H9 (cell line): Measurements from ENCODE around the gene PIAS2. TPM values are rescaled to one million over a fixed set of nuclear protein-coding genes. Genes with fewer than 3 reads are reported as not detected.

Experiments used
- DNase-seq: peaks from one replicate; pipeline ENCODE4 v3.0.0-alpha.2; 2017
- H2AFZ ChIP-seq: one replicate; pipeline ENCODE4 v1.6.1; 2013; ENCODE audit warnings: mild to moderate bottlenecking, low read length, control low read depth, moderate library complexity
- H2AK5ac ChIP-seq: 2 replicates; pipeline ENCODE4 v1.6.1; 2013; ENCODE audit warnings: low read length, control low read depth, mixed read lengths; ENCODE audit not compliant: insufficient read length
- H2BK120ac ChIP-seq: one replicate; pipeline ENCODE4 v1.6.1; 2013; ENCODE audit warnings: low read depth, mild to moderate bottlenecking, low read length, control low read depth, inconsistent platforms; ENCODE audit not compliant: poor library complexity, severe bottlenecking
- H2BK12ac ChIP-seq: 2 replicates; pipeline ENCODE4 v1.6.1; 2013; ENCODE audit warnings: low read length, control low read depth, mixed read lengths, low read depth; ENCODE audit not compliant: insufficient read length
- H2BK15ac ChIP-seq: 2 replicates; pipeline ENCODE4 v1.6.1; 2013; ENCODE audit warnings: low read depth, low read length, control low read depth
- H2BK20ac ChIP-seq: one replicate; pipeline ENCODE4 v1.6.1; 2013; ENCODE audit warnings: low read depth, mild to moderate bottlenecking, low read length, control low read depth, inconsistent platforms; ENCODE audit not compliant: poor library complexity, severe bottlenecking
- H2BK5ac ChIP-seq: 2 replicates; pipeline ENCODE4 v1.6.1; 2013; ENCODE audit warnings: low read length, control low read depth, mixed read lengths; ENCODE audit not compliant: insufficient read length
- H3K14ac ChIP-seq: 2 replicates; pipeline ENCODE4 v1.6.1; 2013; ENCODE audit warnings: low read length, control low read depth; ENCODE audit not compliant: insufficient read depth
- H3K18ac ChIP-seq: 2 replicates; pipeline ENCODE4 v1.6.1; 2013; ENCODE audit warnings: low read depth, mild to moderate bottlenecking, mixed read lengths, low read length, control low read depth; ENCODE audit not compliant: insufficient read length
- H3K23ac ChIP-seq: 2 replicates; pipeline ENCODE4 v1.6.1; 2013; ENCODE audit warnings: low read length, control low read depth, mixed read lengths, low read depth; ENCODE audit not compliant: insufficient read length
- H3K23me2 ChIP-seq: 2 replicates; pipeline ENCODE4 v1.6.1; 2013; ENCODE audit warnings: low read depth, mild to moderate bottlenecking, mixed read lengths, low read length, control low read depth; ENCODE audit not compliant: insufficient read length, poor library complexity, severe bottlenecking
- H3K27ac ChIP-seq: 2 replicates; pipeline ENCODE4 v1.5.1; 2013; ENCODE audit warnings: low read length, control low read depth, mixed read lengths, low read depth; ENCODE audit not compliant: insufficient read length
- H3K27me3 ChIP-seq: 2 replicates; pipeline ENCODE4 v1.6.1; 2013; ENCODE audit warnings: low read length, control low read depth, inconsistent platforms; ENCODE audit not compliant: insufficient read depth
- H3K4ac ChIP-seq: 2 replicates; pipeline ENCODE4 v1.6.1; 2013; ENCODE audit warnings: low read depth, mild to moderate bottlenecking, control low read depth, inconsistent platforms, low read length, moderate library complexity
- H3K4me1 ChIP-seq: 2 replicates; pipeline ENCODE4 v1.6.1; 2013; ENCODE audit warnings: low read length, control low read depth, inconsistent platforms; ENCODE audit not compliant: insufficient read depth
- H3K4me2 ChIP-seq: 2 replicates; pipeline ENCODE4 v1.6.1; 2013; ENCODE audit warnings: low read length, control low read depth, mixed read lengths; ENCODE audit not compliant: insufficient read length, insufficient read depth
- H3K56ac ChIP-seq: 2 replicates; pipeline ENCODE4 v1.6.1; 2013; ENCODE audit warnings: low read depth, mild to moderate bottlenecking, mixed read lengths, low read length, control low read depth; ENCODE audit not compliant: insufficient read length
- H3K79me1 ChIP-seq: 2 replicates; pipeline ENCODE4 v1.6.1; 2013; ENCODE audit warnings: low read depth, mild to moderate bottlenecking, moderate library complexity, low read length, control low read depth, inconsistent platforms; ENCODE audit not compliant: insufficient read depth, poor library complexity, severe bottlenecking
- H3K79me2 ChIP-seq: 2 replicates; pipeline ENCODE4 v1.6.1; 2013; ENCODE audit warnings: low read length, control low read depth, inconsistent platforms; ENCODE audit not compliant: insufficient read depth
- H3K9ac ChIP-seq: 2 replicates; pipeline ENCODE4 v1.6.1; 2013; ENCODE audit warnings: low read length, control low read depth, mixed read lengths; ENCODE audit not compliant: insufficient read length; ENCODE audit errors: extremely low read depth
- H3K9me3 ChIP-seq: one replicate; pipeline ENCODE4 v1.6.1; 2013; ENCODE audit warnings: low read depth, low read length, inconsistent platforms; ENCODE audit not compliant: control insufficient read depth
- H3T11ph ChIP-seq: one replicate; pipeline ENCODE4 v1.6.1; 2013; ENCODE audit warnings: mild to moderate bottlenecking, low read length, control low read depth, inconsistent platforms
- H4K20me1 ChIP-seq: one replicate; pipeline ENCODE4 v1.6.1; 2013; ENCODE audit not compliant: control insufficient read depth, insufficient read length, insufficient read depth
- H4K5ac ChIP-seq: 2 replicates; pipeline ENCODE4 v1.6.1; 2013; ENCODE audit warnings: low read depth, mild to moderate bottlenecking, mixed read lengths, low read length, control low read depth; ENCODE audit not compliant: insufficient read length
- H4K8ac ChIP-seq: replicated peaks from 2 replicates; pipeline ENCODE4 v1.6.1; 2013; ENCODE audit warnings: low read length, control low read depth, mixed read lengths, low read depth; ENCODE audit not compliant: insufficient read length
- H4K91ac ChIP-seq: 2 replicates; pipeline ENCODE4 v1.6.1; 2013; ENCODE audit warnings: low read depth, mild to moderate bottlenecking, moderate library complexity, mixed read lengths, low read length, control low read depth; ENCODE audit not compliant: insufficient read length
- H3K27ac Mint-ChIP-seq, 3 experiments: 2 replicates in 2 of 3; 3 replicates in 1 of 3; pipeline ENCODE4 v1.8.0; 2020 to 2021; ENCODE audit warnings: mixed read lengths in 3 of 3, mild to moderate bottlenecking in 1 of 3, moderate library complexity in 1 of 3
- H3K27me3 Mint-ChIP-seq: 2 replicates; pipeline ENCODE4 v1.8.0; 2021; ENCODE audit warnings: low read depth, mild to moderate bottlenecking, moderate library complexity, mixed read lengths
- H3K36me3 Mint-ChIP-seq, 3 experiments: 2 replicates in 2 of 3; 3 replicates in 1 of 3; pipeline ENCODE4 v1.8.0; 2020 to 2021; ENCODE audit warnings: low read depth in 3 of 3, mixed read lengths in 3 of 3; ENCODE audit not compliant: insufficient read depth in 1 of 3
- H3K4me1 Mint-ChIP-seq, 2 experiments: 2 replicates each; pipeline ENCODE4 v1.8.0; 2020; ENCODE audit warnings: mixed read lengths in 2 of 2
- H3K4me3 Mint-ChIP-seq, 2 experiments: 2 replicates in 1 of 2; 3 replicates in 1 of 2; pipeline ENCODE4 v1.8.0; 2020 to 2021; ENCODE audit warnings: mild to moderate bottlenecking in 2 of 2, mixed read lengths in 2 of 2, moderate library complexity in 1 of 2
- H3K9me3 Mint-ChIP-seq, 2 experiments: 2 replicates in 1 of 2; 3 replicates in 1 of 2; pipeline ENCODE4 v1.8.0; 2020; ENCODE audit warnings: mild to moderate bottlenecking in 2 of 2, mixed read lengths in 2 of 2, moderate library complexity in 1 of 2
- CTCF ChIP-seq: fragments of 200-600 bp; sonication (generic); conservative IDR thresholded peaks from 3 replicates; pipeline ENCODE4 v1.8.0; 2021; ENCODE audit warnings: antibody characterized with exemption, mild to moderate bottlenecking
- WGBS: extraction: QIAGEN DNeasy Blood & Tissue Kit; methylation state at CpG from one replicate; pipeline ENCODE4 v1.1.7; 2013; ENCODE audit warnings: missing lambda C conversion rate, low lambda C conversion rate, mixed read lengths; ENCODE audit not compliant: insufficient read length; ENCODE audit errors: extremely low coverage; 5-methylcytosine and 5-hydroxymethylcytosine counted together
- total RNA-seq: library from RNA; stranded (reverse); gene quantifications from 2 replicates; pipeline ENCODE4 v1.2.1, GENCODE V29; 2021

The PIAS2 gene
- total RNA-seq, 1 experiment from 2014 or later = 58.4 TPM

GRCh38 chr18:46842583-46842982 lies 74.7 kb downstream of the PIAS2 start:
- no peaks in the 10 kb centered on the region for H3K27me3 Mint-ChIP-seq
- no peak overlapping the region for H2AK5ac ChIP-seq
- no peak overlapping the region for H3K27ac ChIP-seq
- H2AFZ ChIP-seq = no peak overlapping the region
- H3K4me2 ChIP-seq = no peak overlapping the region
- no peak overlapping the region for H3K18ac ChIP-seq
- no peaks in the 10 kb centered on the region for H3K27me3 ChIP-seq
- H3K4me1 Mint-ChIP-seq = no peaks in the 10 kb centered on the region
- no peaks in the 10 kb centered on the region for H3K9me3 Mint-ChIP-seq
- H3K4ac ChIP-seq = no peak overlapping the region
- no peaks in the 10 kb centered on the region for H3K79me1 ChIP-seq
- no peak overlapping the region for H3K56ac ChIP-seq
- H2BK12ac ChIP-seq = no peak overlapping the region
- no peaks in the 10 kb centered on the region for H3K4me1 ChIP-seq
- H4K20me1 ChIP-seq = no peaks in the 10 kb centered on the region
- no peak overlapping the region for H4K8ac ChIP-seq
- H3K79me2 ChIP-seq = no peaks in the 10 kb centered on the region
- no peak overlapping the region for H3T11ph ChIP-seq
- no peak overlapping the region for H3K9ac ChIP-seq
- no peak for TF ChIP-seq CTCF
- no peak overlapping the region for H2BK5ac ChIP-seq
- H3K23ac ChIP-seq = no peak overlapping the region
- no peak overlapping the region for H2BK15ac ChIP-seq
- no CpG with 5 or more reads among the region's 5 CpGs for WGBS
- no peak overlapping the region for H3K4me3 Mint-ChIP-seq
- no peak overlapping the region for H4K91ac ChIP-seq
- H4K5ac ChIP-seq = no peak overlapping the region
- H3K14ac ChIP-seq = no peak overlapping the region
- H3K9me3 ChIP-seq = no peaks in the 10 kb centered on the region
- no peaks in the 10 kb centered on the region for H3K23me2 ChIP-seq
- no peak for DNase-seq
- no peak overlapping the region for H3K27ac Mint-ChIP-seq
- H2BK20ac ChIP-seq = no peak overlapping the region
- H3K36me3 Mint-ChIP-seq = peaks cover 0 to 16% (median 5%) of the 10 kb centered on the region in 3 experiments; a peak in 4 of 7 replicates
- no peak overlapping the region for H2BK120ac ChIP-seq
